Common myeloid progenitor, CD34-positive (primary cell): ENCODE measurements around the gene FLRT2.

Source experiments
- CTCF ChIA-PET: fragments of 350-600 bp; sonication (Branson Sonifier 250); formaldehyde crosslinking; loops from one replicate; lab custom pipeline; 2021; ENCODE audit warnings: antibody characterized with exemption; lab: Charles Lee
- POLR2A ChIA-PET: fragments of 350-600 bp; sonication (Branson Sonifier 250); formaldehyde crosslinking; loops from one replicate; lab custom pipeline; 2021; ENCODE audit warnings: antibody characterized with exemption; lab: Charles Lee
- DNase-seq, 3 donors: peaks; one replicate each; pipeline versions ENCODE4 v3.0.0 to v3.0.0-alpha.2; 2013
- H3K27ac ChIP-seq, 2 experiments: 1 replicate in 1 of 2; 2 replicates in 1 of 2; pipeline ENCODE4 v1.7.0; 2013; ENCODE audit warnings: inconsistent platforms in 2 of 2, low read length in 2 of 2, mild to moderate bottlenecking in 2 of 2, low read depth in 1 of 2, moderate library complexity in 1 of 2; ENCODE audit not compliant: severe bottlenecking in 2 of 2, insufficient read depth in 1 of 2, poor library complexity in 1 of 2
- H3K27me3 ChIP-seq, 5 experiments: replicated peaks in 2 of 5; 1 replicate in 3 of 5; 2 replicates in 2 of 5; pipeline versions ENCODE4 v1.6.1 to v1.7.0; 2013; ENCODE audit warnings: low read length in 4 of 5, mild to moderate bottlenecking in 2 of 5, moderate library complexity in 2 of 5, inconsistent platforms in 1 of 5; ENCODE audit not compliant: insufficient read depth in 5 of 5, control insufficient read depth in 4 of 5
- H3K36me3 ChIP-seq, 4 experiments: 1 replicate in 2 of 4; 2 replicates in 2 of 4; pipeline versions ENCODE4 v1.6.1 to v1.7.0; 2013; ENCODE audit warnings: low read length in 3 of 4, control low read depth in 1 of 4, mild to moderate bottlenecking in 1 of 4; ENCODE audit not compliant: control insufficient read depth in 4 of 4, insufficient read depth in 4 of 4
- H3K4me1 ChIP-seq, 4 experiments: 1 replicate in 3 of 4; 2 replicates in 1 of 4; pipeline versions ENCODE4 v1.6.1 to v1.7.1; 2013; ENCODE audit warnings: low read length in 3 of 4, mild to moderate bottlenecking in 3 of 4, control low read depth in 1 of 4, inconsistent platforms in 1 of 4, moderate library complexity in 1 of 4; ENCODE audit not compliant: control insufficient read depth in 4 of 4, insufficient read depth in 4 of 4; ENCODE audit errors: control extremely low read depth in 1 of 4
- H3K4me3 ChIP-seq, 7 experiments: 1 replicate in 4 of 7; 2 replicates in 3 of 7; pipeline versions ENCODE4 v1.5.1 to v1.7.0; 2013; ENCODE audit warnings: mild to moderate bottlenecking in 7 of 7, low read length in 6 of 7, moderate library complexity in 6 of 7, inconsistent platforms in 2 of 7, low read depth in 2 of 7, control low read depth in 1 of 7; ENCODE audit not compliant: insufficient read depth in 4 of 7, control insufficient read depth in 1 of 7; ENCODE audit errors: extremely low read depth in 1 of 7
- H3K9me3 ChIP-seq, 5 experiments: 1 replicate in 4 of 5; 2 replicates in 1 of 5; pipeline versions ENCODE4 v1.6.1 to v1.7.1; 2013; ENCODE audit warnings: low read length in 4 of 5, mild to moderate bottlenecking in 2 of 5, inconsistent platforms in 1 of 5, low read depth in 1 of 5, moderate library complexity in 1 of 5; ENCODE audit not compliant: control insufficient read depth in 4 of 5, insufficient read depth in 2 of 5; ENCODE audit errors: control extremely low read depth in 1 of 5
- WGBS: methylation state at CpG from one replicate; pipeline ENCODE4 v1.1.5; 2013; ENCODE audit not compliant: insufficient coverage; 5-methylcytosine and 5-hydroxymethylcytosine counted together

Gene FLRT2

GRCh38 chr14:85531141-85531586 is 1.2 kb downstream of the FLRT2 start:
- Histone ChIP-seq H3K27me3 (peaks cover 15 to 77% (median 58%) of the 10 kb centered on the region in 5 experiments), H3K9me3 (peaks cover 0 to 3% (median 0%) of the 10 kb centered on the region in 5 experiments), H3K4me1 (peaks cover 10 to 65% (median 57%) of the 10 kb centered on the region in 4 experiments), H3K4me3 (peak overlapping the region in 6 of 7 experiments; percentile 42 to 74 (median 60)), H3K27ac (no peak overlapping the region), H3K36me3 (no peaks in the 10 kb centered on the region)
- POLR2A ChIA-PET = no interaction called here
- 2% methylated on average over 28 of the region's 29 CpGs for WGBS
- DNase-seq = peak in 2 of 3 donors; percentile 36 to 43
- CTCF ChIA-PET = no interaction called here

GRCh38 chr14:85531587-85532373 is 1.8 kb downstream of the FLRT2 start:
- Histone ChIP-seq H3K36me3 (no peaks in the 10 kb centered on the region), H3K27ac (no peak overlapping the region), H3K4me1 (peaks cover 10 to 65% (median 57%) of the 10 kb centered on the region in 4 experiments), H3K4me3 (peak overlapping the region in 6 of 7 experiments; percentile 42 to 74 (median 60)), H3K9me3 (peaks cover 0 to 3% (median 0%) of the 10 kb centered on the region in 5 experiments), H3K27me3 (peaks cover 15 to 79% (median 63%) of the 10 kb centered on the region in 5 experiments)
- CTCF ChIA-PET = no interaction called here
- 0% methylated on average over 48 of the region's 61 CpGs for WGBS
- POLR2A ChIA-PET = no interaction called here
- peak; percentile 54 to 86 (median 84) for DNase-seq

DNA sequence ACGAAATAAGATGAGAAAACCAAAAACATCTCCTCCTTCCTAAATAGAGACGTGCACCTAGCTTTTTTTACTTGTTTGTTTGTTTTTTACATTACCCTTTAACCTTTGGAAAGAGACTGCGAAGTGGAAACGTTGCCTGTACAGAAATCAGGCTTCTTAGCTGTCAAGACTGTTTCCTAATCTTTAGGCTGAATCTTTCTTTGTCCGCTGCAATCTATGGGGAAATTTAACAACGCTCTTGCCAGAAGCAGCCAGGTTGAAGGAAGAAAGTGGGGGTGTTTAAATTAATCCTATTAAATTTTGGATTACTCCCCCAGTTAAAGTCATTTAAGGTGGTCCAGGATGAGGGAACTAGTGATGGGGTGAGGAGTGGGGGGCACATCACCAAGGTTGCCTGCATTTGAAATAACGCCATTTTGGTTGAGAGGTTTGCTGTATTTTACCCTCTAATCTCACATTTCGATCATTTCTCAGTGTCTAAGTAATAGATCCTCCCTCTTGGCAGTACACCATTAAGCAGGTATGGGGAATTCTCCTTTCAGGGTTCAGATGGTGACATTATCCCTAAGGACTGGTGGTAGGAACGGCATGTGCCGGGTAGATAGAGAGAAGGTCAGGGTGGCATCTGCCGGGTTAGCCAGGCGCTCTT is 2.6 kb downstream of the FLRT2 start:
- H3K36me3 ChIP-seq = no peaks in the 10 kb centered on the region
- no peak for DNase-seq
- H3K4me1 ChIP-seq = peaks cover 10 to 65% (median 57%) of the 10 kb centered on the region in 4 experiments
- WGBS = 2% methylated on average over 6 of the region's 12 CpGs
- H3K27me3 ChIP-seq = peaks cover 15 to 84% (median 66%) of the 10 kb centered on the region in 5 experiments
- H3K4me3 ChIP-seq = peak overlapping the region in 6 of 7 experiments; percentile 42 to 74 (median 60)
- CTCF ChIA-PET = no interaction called here
- peaks cover 0 to 3% (median 0%) of the 10 kb centered on the region in 5 experiments for H3K9me3 ChIP-seq
- H3K27ac ChIP-seq = no peak overlapping the region
- POLR2A ChIA-PET = no interaction called here

GRCh38 chr14:85533023-85533860 is 3.3 kb downstream of the FLRT2 start:
- Histone ChIP-seq H3K9me3 (peaks cover 0 to 3% (median 0%) of the 10 kb centered on the region in 5 experiments), H3K27ac (no peak overlapping the region), H3K4me3 (peak overlapping the region in 6 of 7 experiments; percentile 27 to 63 (median 38)), H3K27me3 (peaks cover 17 to 85% (median 68%) of the 10 kb centered on the region in 5 experiments), H3K4me1 (peaks cover 10 to 63% (median 55%) of the 10 kb centered on the region in 4 experiments), H3K36me3 (no peaks in the 10 kb centered on the region)
- WGBS = under 1% methylated on average over 74 of the region's 90 CpGs
- ChIA-PET CTCF (no interaction called here), POLR2A (no interaction called here)
- DNase-seq = peak in 1 of 3 donors; percentile 33

- WGBS = under 1% methylated on average over 23 of the region's 28 CpGs
- ChIA-PET POLR2A (no interaction called here), CTCF (no interaction called here)
- no peaks in the 10 kb centered on the region for H3K36me3 ChIP-seq
- peak overlapping the region in 5 of 7 experiments; percentile 33 to 63 (median 40) for H3K4me3 ChIP-seq
- H3K27me3 ChIP-seq = peaks cover 17 to 82% (median 65%) of the 10 kb centered on the region in 5 experiments
- H3K4me1 ChIP-seq = peaks cover 10 to 56% (median 52%) of the 10 kb centered on the region in 4 experiments
- peaks cover 0 to 3% (median 0%) of the 10 kb centered on the region in 5 experiments for H3K9me3 ChIP-seq
- DNase-seq = peak in 1 of 3 donors; percentile 22
- H3K27ac ChIP-seq = no peak overlapping the region
Observed at GRCh38 chr14:85533861-85534291, 3.9 kb downstream of the FLRT2 start.

DNA sequence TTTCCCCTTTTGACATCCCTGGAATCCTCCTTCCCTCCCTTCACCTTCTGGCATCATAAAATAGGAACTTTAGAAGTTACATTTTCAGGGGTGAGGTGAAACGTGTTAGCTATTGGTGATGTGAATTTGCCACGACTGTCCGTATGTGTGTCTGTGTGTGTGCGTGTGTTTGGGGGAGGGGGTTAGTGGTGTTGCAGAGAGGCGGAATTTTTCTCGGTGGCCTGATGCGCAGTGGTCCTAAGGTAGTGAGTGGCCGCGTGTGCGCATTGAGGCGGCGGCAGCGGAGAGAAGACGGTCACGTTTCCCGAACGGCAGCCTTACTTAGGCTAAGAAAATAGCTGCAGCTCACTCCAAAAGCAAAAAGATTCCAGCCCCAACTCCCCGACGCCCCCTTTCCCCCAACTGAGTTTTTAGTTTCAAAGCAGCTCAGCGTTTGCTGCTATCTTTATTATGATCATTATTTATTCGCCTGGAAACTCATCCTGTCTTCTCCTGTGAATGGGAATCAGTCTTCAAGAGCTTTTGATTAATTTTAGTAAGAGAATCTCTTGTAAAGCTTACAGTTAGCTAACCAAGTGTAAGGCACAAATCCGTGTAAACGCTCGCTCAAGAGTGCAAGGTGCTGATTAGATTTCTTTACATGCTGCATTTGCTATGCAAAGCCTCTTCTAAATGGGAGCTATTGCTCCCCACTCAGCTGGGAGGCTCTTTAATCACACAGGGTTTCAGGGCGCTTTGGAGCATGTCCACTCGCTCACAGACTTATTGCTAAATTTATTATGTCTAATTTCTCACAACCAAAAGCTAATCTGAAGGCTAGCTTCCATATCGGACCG is 4.7 kb downstream of the FLRT2 start:
- no peaks in the 10 kb centered on the region for H3K36me3 ChIP-seq
- DNase-seq = peak in 1 of 3 donors; percentile 19
- peak overlapping the region in 1 of 7 experiments; percentile 63 for H3K4me3 ChIP-seq
- H3K27me3 ChIP-seq = peaks cover 17 to 74% (median 61%) of the 10 kb centered on the region in 5 experiments
- H3K9me3 ChIP-seq = peaks cover 0 to 3% (median 0%) of the 10 kb centered on the region in 5 experiments
- WGBS = 9% methylated on average over 21 of the region's 28 CpGs
- no peak overlapping the region for H3K27ac ChIP-seq
- CTCF ChIA-PET = interaction anchor here (0.7 to 1.8 kb wide), 3 partner anchors 11 to 376 kb away, joined by 4 to 7 read pairs (median 4); no protein-coding TSS in a partner anchor
- peaks cover 10 to 48% (median 46%) of the 10 kb centered on the region in 4 experiments for H3K4me1 ChIP-seq
- POLR2A ChIA-PET = no interaction called here
